Activated naive CD8-positive, alpha-beta T cell treated with anti-CD3 and anti-CD28 coated beads, Interleukin-2, amount 50 U/mL, for 24 hours (primary cell): ENCODE measurements around the gene CCDC124.
A peak's percentile ranks its signal among the peaks of the same experiment; 100 is the strongest.

Experiments
- ATAC-seq: fragments of 150-1000 bp; cut with Tn5 transposase; one replicate; pipeline ENCODE4 v1.10.0; 2021
- DNase-seq: peaks from one replicate; pipeline ENCODE4 v3.0.0; 2021
- H3K27ac Mint-ChIP-seq: one replicate; pipeline ENCODE4 v1.8.0; 2021; ENCODE audit warnings: mild to moderate bottlenecking, mixed read lengths
- H3K27me3 Mint-ChIP-seq: one replicate; pipeline ENCODE4 v1.8.0; 2021; ENCODE audit warnings: mixed read lengths
- H3K36me3 Mint-ChIP-seq: one replicate; pipeline ENCODE4 v1.8.0; 2021; ENCODE audit warnings: low read depth, mixed read lengths
- H3K4me1 Mint-ChIP-seq: one replicate; pipeline ENCODE4 v1.8.0; 2021; ENCODE audit warnings: mixed read lengths
- H3K4me3 Mint-ChIP-seq: one replicate; pipeline ENCODE4 v1.8.0; 2021; ENCODE audit warnings: mild to moderate bottlenecking, moderate library complexity, mixed read lengths
- H3K9me3 Mint-ChIP-seq: one replicate; pipeline ENCODE4 v1.8.0; 2021; ENCODE audit warnings: mixed read lengths

The CCDC124 gene

GRCh38 chr19:17957149-17957849 lies 24.5 kb downstream of the CCDC124 start:
- Mint-ChIP-seq H3K4me3 (no peak overlapping the region), H3K27me3 (peaks cover 33% of the 10 kb centered on the region), H3K9me3 (no peaks in the 10 kb centered on the region), H3K27ac (no peak overlapping the region), H3K36me3 (no peaks in the 10 kb centered on the region), H3K4me1 (peaks cover 5% of the 10 kb centered on the region)
- DNase-seq (no peak), ATAC-seq (no peak)

GRCh38 chr19:17957885-17958284 lies 25.1 kb downstream of the CCDC124 start:
- ATAC-seq (no peak), DNase-seq (no peak)
- H3K27ac Mint-ChIP-seq: no peak overlapping the region
- H3K27me3 Mint-ChIP-seq: peaks cover 27% of the 10 kb centered on the region
- no peaks in the 10 kb centered on the region for H3K36me3 Mint-ChIP-seq
- H3K9me3 Mint-ChIP-seq: no peaks in the 10 kb centered on the region
- no peak overlapping the region for H3K4me3 Mint-ChIP-seq
- H3K4me1 Mint-ChIP-seq: peaks cover 2% of the 10 kb centered on the region

- Mint-ChIP-seq H3K36me3 (no peaks in the 10 kb centered on the region), H3K27me3 (peaks cover 42% of the 10 kb centered on the region), H3K27ac (no peak overlapping the region), H3K4me1 (peaks cover 10% of the 10 kb centered on the region), H3K4me3 (no peak overlapping the region), H3K9me3 (no peaks in the 10 kb centered on the region)
- DNase-seq (no peak), ATAC-seq (no peak)
Measured at GRCh38 chr19:17963936-17964691, 31.3 kb downstream of the CCDC124 start.

GRCh38 chr19:17965370-17966128 lies 32.7 kb downstream of the CCDC124 start:
- DNase-seq (no peak), ATAC-seq (peak; percentile 31)
- Mint-ChIP-seq H3K27me3 (peaks cover 42% of the 10 kb centered on the region), H3K36me3 (no peaks in the 10 kb centered on the region), H3K4me1 (peaks cover 10% of the 10 kb centered on the region), H3K4me3 (no peak overlapping the region), H3K9me3 (no peaks in the 10 kb centered on the region), H3K27ac (no peak overlapping the region)

- Mint-ChIP-seq H3K4me1 (peaks cover 10% of the 10 kb centered on the region), H3K36me3 (no peaks in the 10 kb centered on the region), H3K27me3 (peaks cover 42% of the 10 kb centered on the region), H3K27ac (no peak overlapping the region), H3K9me3 (no peaks in the 10 kb centered on the region), H3K4me3 (no peak overlapping the region)
- DNase-seq: no peak
- ATAC-seq: no peak
Measured at GRCh38 chr19:17966129-17966483, 33.3 kb downstream of the CCDC124 start.

- no peak within 1 kb of the TSS for H3K4me3 Mint-ChIP-seq
- H3K36me3 Mint-ChIP-seq: no peaks in the 10 kb centered on the region
- no peak within 1 kb of the TSS for H3K27ac Mint-ChIP-seq
- no peak for ATAC-seq
- no peaks in the 10 kb centered on the region for H3K9me3 Mint-ChIP-seq
- no peak for DNase-seq
- H3K4me1 Mint-ChIP-seq: peaks cover 10% of the 10 kb centered on the region
- peaks cover 42% of the 10 kb centered on the region for H3K27me3 Mint-ChIP-seq
Measured at GRCh38 chr19:17966550-17967256, 33.9 kb downstream of the CCDC124 start, which contains the start of gene KCNN1. Gene KCNN1 (plus strand): TSS chr19:17967107. CDS start chr19:17973889, 6,782 bp downstream.

- Mint-ChIP-seq H3K4me3 (no peak overlapping the region), H3K36me3 (no peaks in the 10 kb centered on the region), H3K27ac (no peak overlapping the region), H3K9me3 (no peaks in the 10 kb centered on the region), H3K4me1 (peaks cover 10% of the 10 kb centered on the region), H3K27me3 (peaks cover 40% of the 10 kb centered on the region)
- DNase-seq: no peak
- no peak for ATAC-seq
Measured at GRCh38 chr19:17967257-17968051, 34.6 kb downstream of the CCDC124 start.

- peaks cover 10% of the 10 kb centered on the region for H3K4me1 Mint-ChIP-seq
- no peaks in the 10 kb centered on the region for H3K36me3 Mint-ChIP-seq
- DNase-seq (no peak), ATAC-seq (no peak)
- H3K27ac Mint-ChIP-seq: no peak overlapping the region
- no peak overlapping the region for H3K4me3 Mint-ChIP-seq
- H3K9me3 Mint-ChIP-seq: no peaks in the 10 kb centered on the region
- H3K27me3 Mint-ChIP-seq: peaks cover 40% of the 10 kb centered on the region
Measured at GRCh38 chr19:17968362-17968761, 35.5 kb downstream of the CCDC124 start.

- peaks cover 32% of the 10 kb centered on the region for H3K27me3 Mint-ChIP-seq
- peaks cover 10% of the 10 kb centered on the region for H3K4me1 Mint-ChIP-seq
- no peak for DNase-seq
- no peak for ATAC-seq
- no peaks in the 10 kb centered on the region for H3K9me3 Mint-ChIP-seq
- H3K36me3 Mint-ChIP-seq: no peaks in the 10 kb centered on the region
- H3K27ac Mint-ChIP-seq: no peak overlapping the region
- no peak overlapping the region for H3K4me3 Mint-ChIP-seq
Measured at GRCh38 chr19:17969096-17969792, 36.4 kb downstream of the CCDC124 start.

- no peak for ATAC-seq
- Mint-ChIP-seq H3K27ac (no peak overlapping the region), H3K27me3 (peaks cover 8% of the 10 kb centered on the region), H3K4me3 (no peak overlapping the region), H3K36me3 (no peaks in the 10 kb centered on the region), H3K9me3 (no peaks in the 10 kb centered on the region), H3K4me1 (peaks cover 2% of the 10 kb centered on the region)
- DNase-seq: no peak
Measured at GRCh38 chr19:17972230-17972629, 39.4 kb downstream of the CCDC124 start.

- Mint-ChIP-seq H3K27ac (no peak overlapping the region), H3K27me3 (peaks cover 5% of the 10 kb centered on the region), H3K9me3 (no peaks in the 10 kb centered on the region), H3K4me1 (no peaks in the 10 kb centered on the region), H3K36me3 (no peaks in the 10 kb centered on the region), H3K4me3 (no peak overlapping the region)
- DNase-seq (no peak), ATAC-seq (no peak)
Measured at GRCh38 chr19:17973759-17974158, 40.9 kb downstream of the CCDC124 start.

- Mint-ChIP-seq H3K4me3 (no peak overlapping the region), H3K9me3 (no peaks in the 10 kb centered on the region), H3K27ac (no peak overlapping the region), H3K36me3 (no peaks in the 10 kb centered on the region), H3K4me1 (peaks cover 1% of the 10 kb centered on the region), H3K27me3 (peaks cover 7% of the 10 kb centered on the region)
- no peak for ATAC-seq
- no peak for DNase-seq
Measured at GRCh38 chr19:17974551-17974950, 41.7 kb downstream of the CCDC124 start.

- no peak for DNase-seq
- H3K9me3 Mint-ChIP-seq: no peaks in the 10 kb centered on the region
Measured at GRCh38 chr19:17975032-17975431, 42.2 kb downstream of the CCDC124 start.

More at GRCh38 chr19:17975032-17975431, 42.2 kb downstream of the CCDC124 start:
- Mint-ChIP-seq H3K4me3 (no peak overlapping the region), H3K27ac (peak overlapping the region; percentile 23), H3K4me1 (peaks cover 3% of the 10 kb centered on the region), H3K36me3 (no peaks in the 10 kb centered on the region), H3K27me3 (peaks cover 9% of the 10 kb centered on the region)
- ATAC-seq: no peak
